ENCODE results near the gene ANKRD11. TPM values are rescaled to one million over a fixed set of nuclear protein-coding genes. Genes with fewer than 3 reads are reported as not detected.
"Not testable (repeated sequence)": the region's sequence is repeated elsewhere in the genome, so short reads cannot be mapped to it uniquely, and the experiment has no call there.

Gene ANKRD11
- total RNA-seq, 2 donors from 2014 or later, result 204 to 215 TPM

DNA sequence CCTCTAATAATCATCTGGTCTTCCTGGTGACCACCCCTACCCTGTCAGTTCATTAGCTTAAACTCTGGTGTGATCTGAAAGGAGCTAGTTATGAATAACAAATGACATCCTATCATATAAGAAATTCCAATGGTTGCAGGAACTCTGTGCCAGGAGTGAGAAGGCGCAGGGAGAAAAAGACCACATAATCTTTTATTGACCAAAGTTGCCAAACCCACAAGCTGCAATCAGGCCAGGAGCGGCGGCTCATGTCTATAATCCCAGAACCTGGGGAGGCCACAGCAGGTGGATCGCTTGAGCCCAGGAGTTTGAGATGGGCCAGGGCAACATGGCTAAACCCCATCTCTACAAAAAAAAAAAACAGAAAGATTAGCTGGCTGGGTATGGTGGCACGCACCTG lies 23.4 kb downstream of the ANKRD11 start:
- no peak for DNase-seq
- H3K36me3 Mint-ChIP-seq (ENCODE audit: insufficient read depth in 2 of 2), result peaks cover 0 to 7% of the 10 kb centered on the region in 2 donors
- peaks cover 62% of the 10 kb centered on the region for H3K4me1 Mint-ChIP-seq (ENCODE audit: low read depth)
- H3K27me3 Mint-ChIP-seq (ENCODE audit: low read depth), result no peaks in the 10 kb centered on the region
- no peak overlapping the region for H3K27ac Mint-ChIP-seq
- no peaks in the 10 kb centered on the region for H3K9me3 Mint-ChIP-seq
- no peak for ATAC-seq (replicated peaks in 1 of 2)
- no peak overlapping the region for H3K4me3 Mint-ChIP-seq

DNA sequence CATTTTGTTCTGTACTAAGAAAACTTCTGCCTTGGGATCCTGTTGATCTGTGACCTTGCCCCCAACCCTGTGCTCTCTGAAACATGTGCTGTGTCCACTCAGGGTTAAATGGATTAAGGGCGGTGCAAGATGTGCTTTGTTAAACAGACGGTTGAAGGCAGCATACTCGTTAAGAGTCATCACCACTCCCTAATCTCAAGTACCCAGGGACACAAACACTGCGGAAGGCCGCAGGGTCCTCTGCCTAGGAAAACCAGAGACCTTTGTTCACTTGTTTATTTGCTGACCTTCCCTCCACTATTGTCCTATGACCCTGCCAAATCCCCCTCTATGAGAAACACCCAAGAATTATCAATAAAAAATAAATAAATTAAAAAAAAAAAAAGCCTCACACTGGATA lies 27.0 kb downstream of the ANKRD11 start:
- H3K27ac Mint-ChIP-seq; H3K9me3 Mint-ChIP-seq; H3K27me3 Mint-ChIP-seq (ENCODE audit: low read depth); DNase-seq; ATAC-seq (replicated peaks in 1 of 2); H3K4me3 Mint-ChIP-seq: not testable (repeated sequence)
- peaks cover 2 to 12% of the 10 kb centered on the region in 2 donors for H3K36me3 Mint-ChIP-seq (ENCODE audit: insufficient read depth in 2 of 2)
- peaks cover 68% of the 10 kb centered on the region for H3K4me1 Mint-ChIP-seq (ENCODE audit: low read depth)

DNA sequence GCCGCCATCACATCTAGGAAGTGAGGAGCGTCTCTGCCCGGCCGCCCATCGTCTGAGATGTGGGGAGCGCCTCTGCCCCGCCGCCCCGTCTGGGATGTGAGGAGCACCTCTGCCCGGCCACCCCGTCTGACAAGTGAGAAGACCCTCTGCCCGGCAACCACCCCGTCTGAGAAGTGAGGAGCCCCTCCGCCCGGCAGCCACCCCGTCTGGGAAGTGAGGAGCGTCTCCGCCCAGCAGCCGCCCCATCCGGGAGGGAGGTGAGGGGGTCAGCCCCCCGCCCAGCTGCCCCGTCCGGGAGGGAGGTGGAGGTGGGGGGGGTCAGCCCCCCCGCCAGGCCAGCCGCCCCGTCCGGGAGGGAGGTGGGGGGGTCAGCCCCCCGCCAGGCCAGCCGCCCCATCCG lies 27.7 kb downstream of the ANKRD11 start:
- H3K4me3 Mint-ChIP-seq; H3K27ac Mint-ChIP-seq; H3K9me3 Mint-ChIP-seq; ATAC-seq (replicated peaks in 1 of 2); DNase-seq; H3K27me3 Mint-ChIP-seq (ENCODE audit: low read depth): not testable (repeated sequence)
- H3K36me3 Mint-ChIP-seq (ENCODE audit: insufficient read depth in 2 of 2), result peaks cover 3 to 12% of the 10 kb centered on the region in 2 donors
- peaks cover 66% of the 10 kb centered on the region for H3K4me1 Mint-ChIP-seq (ENCODE audit: low read depth)

DNA sequence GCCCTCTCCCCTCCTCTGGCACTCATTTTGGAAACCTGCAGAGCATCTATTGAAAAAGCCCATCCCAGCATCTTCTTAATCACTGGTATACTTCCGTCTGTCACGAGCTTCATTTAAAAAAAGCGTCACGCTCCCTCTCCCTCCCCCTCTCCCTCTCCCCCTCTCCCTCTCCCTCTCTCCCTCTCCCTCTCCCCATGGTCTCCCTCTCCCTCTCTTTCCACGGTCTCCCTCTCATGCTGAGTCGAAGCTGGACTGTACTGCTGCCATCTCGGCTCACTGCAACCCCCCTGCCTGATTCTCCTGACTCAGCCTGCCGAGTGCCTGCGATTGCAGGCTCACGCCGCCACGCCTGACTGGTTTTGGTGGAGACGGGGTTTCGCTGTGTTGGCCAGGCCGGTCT lies 28.5 kb downstream of the ANKRD11 start:
- not testable (repeated sequence) for ATAC-seq (replicated peaks in 1 of 2); H3K27me3 Mint-ChIP-seq (ENCODE audit: low read depth); DNase-seq; H3K9me3 Mint-ChIP-seq; H3K27ac Mint-ChIP-seq; H3K4me3 Mint-ChIP-seq
- peaks cover 4 to 10% of the 10 kb centered on the region in 2 donors for H3K36me3 Mint-ChIP-seq (ENCODE audit: insufficient read depth in 2 of 2)
- peaks cover 58% of the 10 kb centered on the region for H3K4me1 Mint-ChIP-seq (ENCODE audit: low read depth)

DNA sequence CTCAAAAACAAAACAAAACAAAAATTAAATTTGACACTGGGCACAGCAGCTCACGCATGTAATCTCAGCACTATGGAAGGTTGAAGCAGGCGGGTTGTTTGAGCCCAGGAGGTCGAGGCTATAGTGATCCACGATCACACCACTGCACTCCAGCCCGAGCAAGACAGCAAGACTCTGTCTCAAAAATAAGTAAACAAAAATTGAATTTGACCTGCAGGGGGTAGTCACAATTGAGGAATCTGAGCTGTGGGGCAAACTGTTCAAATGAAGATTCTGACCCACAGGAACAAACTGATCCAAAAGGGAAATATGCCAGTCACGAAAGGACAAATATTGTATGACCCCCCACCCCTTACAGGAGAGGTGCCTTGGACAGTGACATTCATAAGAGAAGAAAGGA lies 29.8 kb downstream of the ANKRD11 start:
- Mint-ChIP-seq H3K4me1 (ENCODE audit: low read depth) (peaks cover 58% of the 10 kb centered on the region), H3K27me3 (ENCODE audit: low read depth) (no peaks in the 10 kb centered on the region), H3K36me3 (ENCODE audit: insufficient read depth in 2 of 2) (peaks cover 7 to 15% of the 10 kb centered on the region in 2 donors), H3K27ac (no peak overlapping the region), H3K9me3 (no peaks in the 10 kb centered on the region), H3K4me3 (no peak overlapping the region)
- no peak for DNase-seq
- ATAC-seq (replicated peaks in 1 of 2), result no peak

DNA sequence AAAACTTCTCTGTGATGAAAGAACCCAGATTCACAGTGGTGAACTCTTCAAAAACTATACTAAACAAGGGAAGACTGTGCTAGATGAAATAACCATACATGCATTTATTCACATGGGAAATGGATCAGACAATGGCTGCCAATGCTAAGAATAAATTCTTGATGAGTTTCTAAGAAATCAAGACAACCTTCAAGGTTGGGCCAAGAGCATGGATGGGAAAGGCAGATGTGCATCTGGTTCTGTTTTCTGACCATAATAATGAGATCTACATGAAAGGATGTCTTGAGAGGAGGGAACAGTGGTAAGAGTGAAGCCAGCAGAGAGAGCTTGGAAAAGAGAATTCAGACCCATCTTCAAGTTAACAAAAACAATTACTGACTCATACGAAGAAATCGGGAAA lies 31.4 kb downstream of the ANKRD11 start:
- Mint-ChIP-seq H3K4me1 (ENCODE audit: low read depth) (peaks cover 55% of the 10 kb centered on the region), H3K27me3 (ENCODE audit: low read depth) (no peaks in the 10 kb centered on the region), H3K9me3 (no peaks in the 10 kb centered on the region), H3K27ac (peak overlapping the region; percentile 7), H3K4me3 (no peak overlapping the region), H3K36me3 (ENCODE audit: insufficient read depth in 2 of 2) (peaks cover 7 to 15% of the 10 kb centered on the region in 2 donors)
- DNase-seq (no peak), ATAC-seq (replicated peaks in 1 of 2) (no peak)

DNA sequence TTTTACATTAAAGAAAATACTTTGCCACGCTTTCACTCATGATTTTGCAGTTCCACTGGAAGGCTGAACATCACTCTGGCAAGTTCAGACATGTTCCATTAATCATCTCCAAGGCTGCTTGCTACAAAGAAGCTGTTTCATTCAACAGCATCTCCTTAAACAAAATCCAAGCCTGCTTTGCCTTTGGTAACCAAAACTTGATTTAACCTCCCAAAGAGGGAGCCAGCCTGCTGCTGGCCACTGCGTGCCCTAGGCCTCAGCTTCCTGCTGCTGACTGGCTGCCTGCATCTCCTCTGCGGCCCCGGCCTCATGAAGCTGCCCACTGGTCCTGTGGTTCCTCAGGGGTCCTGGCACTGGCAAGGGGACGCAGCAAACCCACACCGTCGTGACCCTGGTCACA lies 31.8 kb downstream of the ANKRD11 start:
- no peak overlapping the region for H3K4me3 Mint-ChIP-seq
- DNase-seq (no peak), ATAC-seq (replicated peaks in 1 of 2) (no peak)
- no peaks in the 10 kb centered on the region for H3K9me3 Mint-ChIP-seq
- H3K27me3 Mint-ChIP-seq (ENCODE audit: low read depth), result no peaks in the 10 kb centered on the region
- H3K36me3 Mint-ChIP-seq (ENCODE audit: insufficient read depth in 2 of 2), result peaks cover 7 to 15% of the 10 kb centered on the region in 2 donors
- peaks cover 59% of the 10 kb centered on the region for H3K4me1 Mint-ChIP-seq (ENCODE audit: low read depth)
- H3K27ac Mint-ChIP-seq, result peak overlapping the region; percentile 64

DNA sequence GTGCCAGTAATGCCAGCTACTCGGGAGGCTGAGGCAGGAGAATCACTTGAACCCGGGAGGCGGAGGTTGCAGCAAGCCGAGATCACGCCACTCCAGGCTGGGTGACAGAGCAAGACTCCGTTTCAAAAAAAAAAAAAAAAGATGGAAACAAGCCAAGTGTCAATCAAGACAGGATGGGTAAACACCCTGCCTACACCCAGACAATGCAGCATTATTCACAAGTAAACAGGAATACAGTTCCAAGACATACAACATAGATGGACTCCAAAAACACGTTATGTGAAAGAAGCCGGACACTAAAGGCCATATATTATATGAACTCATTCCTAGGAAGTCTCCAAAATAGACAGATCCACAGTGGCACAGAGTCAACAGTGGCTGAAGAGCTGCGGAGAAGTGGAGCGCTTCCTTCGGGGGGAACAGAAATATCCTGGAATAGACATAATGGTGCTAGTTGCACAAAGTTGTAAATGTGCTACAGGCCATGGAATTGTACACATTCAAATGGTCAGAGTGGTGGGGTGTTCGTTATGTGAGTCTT lies 33.9 kb downstream of the ANKRD11 start:
- no peak for ATAC-seq (replicated peaks in 1 of 2)
- H3K27ac Mint-ChIP-seq, result no peak overlapping the region
- no peaks in the 10 kb centered on the region for H3K9me3 Mint-ChIP-seq

DNA sequence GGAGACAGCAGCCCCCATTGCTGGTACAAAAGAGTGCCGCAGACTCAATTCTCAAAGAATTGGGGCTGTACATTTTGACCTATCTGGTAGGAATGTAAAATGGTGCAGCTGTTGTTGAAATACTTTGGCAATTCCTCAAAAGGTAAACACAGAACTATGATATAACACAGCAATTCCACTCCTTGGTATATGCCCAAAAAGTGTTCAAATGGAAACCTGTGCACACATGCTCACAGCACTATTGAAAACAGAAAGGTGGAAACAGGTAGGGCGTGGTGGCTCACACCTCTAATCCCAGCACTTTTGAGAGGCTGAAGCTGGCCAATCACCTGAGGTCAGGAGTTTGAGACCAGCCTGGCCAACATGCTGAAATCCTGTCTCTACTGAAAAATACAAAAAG lies 34.7 kb downstream of the ANKRD11 start:
- ATAC-seq (replicated peaks in 1 of 2), result no peak
- H3K4me3 Mint-ChIP-seq, result peak overlapping the region in 1 of 2 donors; percentile 50
- peaks cover 7 to 15% of the 10 kb centered on the region in 2 donors for H3K36me3 Mint-ChIP-seq (ENCODE audit: insufficient read depth in 2 of 2)
- DNase-seq, result no peak
- no peak overlapping the region for H3K27ac Mint-ChIP-seq
- H3K4me1 Mint-ChIP-seq (ENCODE audit: low read depth), result peaks cover 74% of the 10 kb centered on the region
- no peaks in the 10 kb centered on the region for H3K27me3 Mint-ChIP-seq (ENCODE audit: low read depth)
- no peaks in the 10 kb centered on the region for H3K9me3 Mint-ChIP-seq

More for the DNA sequence above, 33.9 kb downstream of the ANKRD11 start:
- H3K27me3 Mint-ChIP-seq (ENCODE audit: low read depth), result no peaks in the 10 kb centered on the region
- H3K4me3 Mint-ChIP-seq, result peak overlapping the region in 1 of 2 donors; percentile 36
- peaks cover 7 to 15% of the 10 kb centered on the region in 2 donors for H3K36me3 Mint-ChIP-seq (ENCODE audit: insufficient read depth in 2 of 2)
- peaks cover 72% of the 10 kb centered on the region for H3K4me1 Mint-ChIP-seq (ENCODE audit: low read depth)
- no peak for DNase-seq

DNA sequence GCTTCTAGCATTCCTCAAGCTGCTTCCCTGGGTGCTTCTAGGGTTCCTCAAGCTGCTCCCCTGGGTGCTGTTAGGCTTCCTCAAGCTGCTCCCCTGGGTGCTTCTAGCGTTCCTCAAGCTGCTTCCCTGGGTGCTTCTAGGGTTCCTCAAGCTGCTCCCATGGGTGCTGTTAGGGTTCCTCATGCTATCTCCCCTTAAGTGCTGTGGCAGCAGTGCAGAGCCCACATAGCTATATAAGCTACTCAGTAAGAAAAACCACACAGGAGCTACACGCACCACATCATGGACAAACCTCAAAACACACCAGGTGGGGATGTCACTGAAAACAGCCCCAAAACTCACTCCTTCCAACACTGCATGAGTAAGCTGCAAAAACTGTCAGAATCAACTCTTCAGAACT lies 35.2 kb downstream of the ANKRD11 start:
- Mint-ChIP-seq H3K9me3 (no peaks in the 10 kb centered on the region), H3K36me3 (ENCODE audit: insufficient read depth in 2 of 2) (peaks cover 7 to 15% of the 10 kb centered on the region in 2 donors), H3K4me3 (peak overlapping the region; percentile 10 to 50), H3K27ac (peak overlapping the region; percentile 13), H3K27me3 (ENCODE audit: low read depth) (no peaks in the 10 kb centered on the region), H3K4me1 (ENCODE audit: low read depth) (peaks cover 76% of the 10 kb centered on the region)
- DNase-seq (peak; percentile 16 to 34), ATAC-seq (replicated peaks in 1 of 2) (peak; percentile 68 to 77)

DNA sequence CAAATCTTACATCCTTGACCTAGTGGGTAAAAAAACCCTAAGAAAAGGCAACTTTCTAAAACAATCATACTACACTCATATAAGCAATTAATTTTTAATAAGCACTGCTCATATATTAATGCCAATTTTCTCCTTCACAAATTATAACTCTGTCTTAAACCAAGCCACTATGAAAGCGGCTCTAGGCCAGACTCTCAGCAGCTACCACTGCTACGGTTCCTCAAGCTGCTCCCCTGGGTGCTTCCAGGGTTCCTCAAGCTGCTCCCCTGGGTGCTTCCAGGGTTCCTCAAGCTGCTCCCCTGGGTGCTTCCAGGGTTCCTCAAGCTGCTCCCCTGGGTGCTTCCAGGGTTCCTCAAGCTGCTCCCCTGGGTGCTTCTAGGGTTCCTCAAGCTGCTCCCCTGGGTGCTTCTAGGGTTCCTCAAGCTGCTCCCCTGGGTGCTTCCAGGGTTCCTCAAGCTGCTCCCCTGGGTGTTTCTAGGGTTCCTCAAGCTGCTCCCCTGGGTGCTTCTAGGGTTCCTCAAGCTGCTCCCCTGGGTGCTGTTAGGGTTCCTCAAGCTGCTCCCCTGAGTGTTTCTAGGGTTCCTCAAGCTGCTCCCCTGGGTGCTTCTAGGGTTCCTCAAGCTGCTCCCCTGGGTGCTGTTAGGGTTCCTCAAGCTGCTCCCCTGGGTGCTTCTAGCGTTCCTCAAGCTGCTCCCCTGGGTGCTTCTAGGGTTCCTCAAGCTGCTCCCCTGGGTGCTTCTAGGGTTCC lies 35.8 kb downstream of the ANKRD11 start:
- not testable (repeated sequence) for ATAC-seq (replicated peaks in 1 of 2)

DNA sequence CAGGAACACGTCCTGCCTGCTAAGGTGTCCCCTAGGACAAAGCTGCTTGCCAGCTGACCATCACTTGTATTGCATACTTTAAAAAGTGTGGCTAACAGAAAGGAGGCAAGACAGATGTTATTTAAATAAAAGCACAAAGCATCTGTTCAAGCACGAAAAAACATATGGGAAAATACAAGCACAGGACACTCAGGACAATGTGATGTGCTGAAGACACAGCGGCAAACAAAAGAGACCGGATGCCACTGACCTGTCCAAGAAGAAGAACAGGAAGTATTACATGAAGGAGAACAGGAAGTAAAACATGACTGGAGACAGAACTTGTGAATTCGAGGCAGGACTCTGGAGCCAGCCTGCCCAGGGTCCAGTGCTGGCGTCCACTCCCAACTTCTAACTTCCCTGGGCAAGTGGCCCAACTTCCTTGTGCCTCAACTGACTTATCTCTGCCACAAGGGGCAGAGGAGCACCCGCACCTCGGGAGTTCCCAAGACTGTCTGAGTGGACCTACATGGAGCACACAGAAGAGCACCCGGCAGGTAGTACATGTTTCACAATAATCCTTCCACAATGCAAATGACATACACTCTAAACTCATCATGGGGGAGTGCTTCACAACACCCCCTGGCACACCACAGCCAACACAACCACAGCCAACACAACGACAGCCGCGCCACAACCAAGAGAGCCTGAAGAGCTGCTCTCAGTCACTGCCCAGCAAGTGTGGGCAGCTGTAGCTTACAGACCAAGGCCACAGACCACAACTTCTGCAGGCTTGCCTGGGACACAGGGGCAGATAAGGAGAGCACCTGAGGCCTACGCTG lies 36.6 kb downstream of the ANKRD11 start:
- H3K4me3 Mint-ChIP-seq, result peak overlapping the region; percentile 23 to 47
- peak overlapping the region; percentile 34 for H3K27ac Mint-ChIP-seq
- ATAC-seq (replicated peaks in 1 of 2), result peak; percentile 55 to 64
- no peaks in the 10 kb centered on the region for H3K27me3 Mint-ChIP-seq (ENCODE audit: low read depth)
- DNase-seq, result peak; percentile 24 to 35
- no peaks in the 10 kb centered on the region for H3K9me3 Mint-ChIP-seq
- peaks cover 6 to 11% of the 10 kb centered on the region in 2 donors for H3K36me3 Mint-ChIP-seq (ENCODE audit: insufficient read depth in 2 of 2)
- peaks cover 78% of the 10 kb centered on the region for H3K4me1 Mint-ChIP-seq (ENCODE audit: low read depth)

More for the DNA sequence above, 35.8 kb downstream of the ANKRD11 start:
- Mint-ChIP-seq H3K36me3 (ENCODE audit: insufficient read depth in 2 of 2) (peaks cover 7 to 15% of the 10 kb centered on the region in 2 donors), H3K4me1 (ENCODE audit: low read depth) (peaks cover 79% of the 10 kb centered on the region)
- H3K27me3 Mint-ChIP-seq (ENCODE audit: low read depth); H3K27ac Mint-ChIP-seq; H3K4me3 Mint-ChIP-seq; H3K9me3 Mint-ChIP-seq; DNase-seq: not testable (repeated sequence)

DNA sequence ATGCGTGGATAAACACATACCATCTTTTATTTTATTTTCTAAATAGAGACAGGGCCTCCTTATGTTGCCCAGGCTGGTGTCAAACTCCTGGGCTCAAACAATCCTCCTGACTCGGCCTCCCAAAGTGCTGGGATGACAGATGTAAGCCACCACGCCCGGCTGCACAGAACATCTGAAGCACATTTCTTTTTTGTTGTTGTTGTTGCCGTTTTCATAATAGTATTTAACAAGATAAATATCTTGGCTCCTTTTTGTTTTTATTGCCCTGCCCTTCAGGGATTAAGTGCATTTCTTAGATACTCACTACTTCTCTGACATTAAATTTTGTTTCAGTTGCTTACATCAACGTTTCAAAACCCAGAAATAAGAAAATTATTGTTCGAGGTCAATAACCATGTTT lies 37.4 kb downstream of the ANKRD11 start:
- DNase-seq (no peak), ATAC-seq (replicated peaks in 1 of 2) (no peak)
- Mint-ChIP-seq H3K9me3 (no peaks in the 10 kb centered on the region), H3K4me3 (peak overlapping the region in 1 of 2 donors; percentile 13), H3K36me3 (ENCODE audit: insufficient read depth in 2 of 2) (peaks cover 6 to 8% of the 10 kb centered on the region in 2 donors), H3K4me1 (ENCODE audit: low read depth) (peaks cover 80% of the 10 kb centered on the region), H3K27ac (no peak overlapping the region), H3K27me3 (ENCODE audit: low read depth) (no peaks in the 10 kb centered on the region)
